Lower leg skin (tissue), 3 donors: Measurements from ENCODE around the gene GPC5.

Experiments used
- POLR2A ChIP-seq, 2 donors: fragments of 450-650 bp; IDR thresholded peaks; one replicate each; pipeline ENCODE4 v1.6.1; 2016 to 2017; ENCODE audit warnings: antibody characterized with exemption in 2 of 2, mild to moderate bottlenecking in 1 of 2, moderate library complexity in 1 of 2
- TF ChIP-seq, protein P1 (sequence below), 3 donors: fragments of 450-650 bp; IDR thresholded peaks; one replicate each; pipeline ENCODE4 v1.5.1; 2016; ENCODE audit warnings: antibody characterized with exemption in 3 of 3, mild to moderate bottlenecking in 3 of 3, moderate library complexity in 2 of 3

DNA sequence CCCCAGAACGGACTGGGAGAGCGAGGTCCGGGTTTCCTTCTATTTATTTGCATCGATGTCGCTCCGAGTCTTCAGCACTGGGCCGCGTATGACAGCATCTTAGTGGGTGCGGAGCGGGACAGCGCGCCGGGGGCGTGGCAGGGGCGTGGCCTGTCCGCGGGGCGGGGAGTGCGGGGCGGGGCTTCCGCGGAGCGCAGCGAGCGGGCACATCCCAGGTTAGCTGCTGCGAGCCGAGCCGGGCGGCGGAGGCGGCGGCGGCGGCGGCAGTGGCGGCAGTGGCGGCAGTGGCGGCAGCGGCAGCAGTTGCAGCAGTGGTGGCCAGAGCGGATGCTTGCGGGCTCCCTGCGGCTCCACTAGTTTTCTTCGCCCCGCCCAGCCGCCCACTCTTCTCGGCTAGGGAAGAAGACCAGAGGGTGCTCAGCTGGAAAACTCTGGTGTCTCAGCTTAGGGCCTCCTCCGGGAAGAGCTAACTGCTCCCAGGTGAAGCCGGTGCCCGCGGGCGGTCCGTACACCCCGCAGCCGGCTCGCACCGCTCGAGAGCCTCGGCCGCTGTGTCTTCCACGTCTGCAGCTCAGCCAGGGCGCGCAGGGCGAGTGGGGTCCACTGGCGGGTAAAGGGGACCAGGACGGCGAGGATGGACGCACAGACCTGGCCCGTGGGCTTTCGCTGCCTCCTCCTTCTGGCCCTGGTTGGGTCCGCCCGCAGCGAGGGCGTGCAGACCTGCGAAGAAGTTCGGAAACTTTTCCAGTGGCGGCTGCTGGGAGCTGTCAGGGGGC lies at the start of gene GPC5:
- TF ChIP-seq, protein P1, sequence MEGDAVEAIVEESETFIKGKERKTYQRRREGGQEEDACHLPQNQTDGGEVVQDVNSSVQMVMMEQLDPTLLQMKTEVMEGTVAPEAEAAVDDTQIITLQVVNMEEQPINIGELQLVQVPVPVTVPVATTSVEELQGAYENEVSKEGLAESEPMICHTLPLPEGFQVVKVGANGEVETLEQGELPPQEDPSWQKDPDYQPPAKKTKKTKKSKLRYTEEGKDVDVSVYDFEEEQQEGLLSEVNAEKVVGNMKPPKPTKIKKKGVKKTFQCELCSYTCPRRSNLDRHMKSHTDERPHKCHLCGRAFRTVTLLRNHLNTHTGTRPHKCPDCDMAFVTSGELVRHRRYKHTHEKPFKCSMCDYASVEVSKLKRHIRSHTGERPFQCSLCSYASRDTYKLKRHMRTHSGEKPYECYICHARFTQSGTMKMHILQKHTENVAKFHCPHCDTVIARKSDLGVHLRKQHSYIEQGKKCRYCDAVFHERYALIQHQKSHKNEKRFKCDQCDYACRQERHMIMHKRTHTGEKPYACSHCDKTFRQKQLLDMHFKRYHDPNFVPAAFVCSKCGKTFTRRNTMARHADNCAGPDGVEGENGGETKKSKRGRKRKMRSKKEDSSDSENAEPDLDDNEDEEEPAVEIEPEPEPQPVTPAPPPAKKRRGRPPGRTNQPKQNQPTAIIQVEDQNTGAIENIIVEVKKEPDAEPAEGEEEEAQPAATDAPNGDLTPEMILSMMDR (IDR thresholded peaks at IDR 0.05) = no peak
- no peak for TF ChIP-seq POLR2A (IDR thresholded peaks at IDR 0.05)
